T-helper 2 cell (primary cell): ENCODE measurements around the gene TENT4A.
A peak's percentile ranks its signal among the peaks of the same experiment; 100 is the strongest.

Source experiments
- DNase-seq, 5 experiments: peaks; one replicate each; pipeline versions ENCODE4 v3.0.0 to v3.0.0-alpha.2; 2012 to 2022

Gene TENT4A

GRCh38 chr5:6718161-6718681, 5.0 kb downstream of the TENT4A start:
- no peak for DNase-seq

- DNase-seq, result no peak
Observed at GRCh38 chr5:6718718-6719117, 5.5 kb downstream of the TENT4A start.

GRCh38 chr5:6719417-6719816, 6.2 kb downstream of the TENT4A start:
- no peak for DNase-seq

- no peak for DNase-seq
Observed at GRCh38 chr5:6719896-6720560, 6.8 kb downstream of the TENT4A start.

- no peak for DNase-seq
Observed at GRCh38 chr5:6720561-6720921, 7.3 kb downstream of the TENT4A start.

GRCh38 chr5:6721442-6721841, 8.2 kb downstream of the TENT4A start:
- DNase-seq, result no peak

- DNase-seq, result no peak
Observed at GRCh38 chr5:6722015-6722414, 8.8 kb downstream of the TENT4A start.

- DNase-seq, result no peak
Observed at GRCh38 chr5:6723122-6723815, 10.0 kb downstream of the TENT4A start.

- no peak for DNase-seq
Observed at GRCh38 chr5:6723816-6724300, 10.6 kb downstream of the TENT4A start.

GRCh38 chr5:6724321-6724929, 11.2 kb downstream of the TENT4A start:
- DNase-seq, result no peak

- no peak for DNase-seq
Observed at GRCh38 chr5:6725421-6725820, 12.2 kb downstream of the TENT4A start.

- no peak for DNase-seq
Observed at GRCh38 chr5:6726006-6726405, 12.8 kb downstream of the TENT4A start.

- DNase-seq, result no peak
Observed at GRCh38 chr5:6727231-6727630, 14.0 kb downstream of the TENT4A start.

GRCh38 chr5:6728011-6728794, 15.0 kb downstream of the TENT4A start:
- DNase-seq, result peak in 1 of 5 experiments; percentile 34

- no peak for DNase-seq
Observed at GRCh38 chr5:6728795-6729183, 15.6 kb downstream of the TENT4A start.

- peak in 3 of 5 experiments; percentile 24 to 87 (median 24) for DNase-seq
Observed at GRCh38 chr5:6729386-6730310, 16.4 kb downstream of the TENT4A start.

- peak in 1 of 5 experiments; percentile 55 for DNase-seq
Observed at GRCh38 chr5:6730407-6730806, 17.2 kb downstream of the TENT4A start.

GRCh38 chr5:6730807-6731206, 17.6 kb downstream of the TENT4A start:
- no peak for DNase-seq

GRCh38 chr5:6731465-6732237, 18.4 kb downstream of the TENT4A start:
- no peak for DNase-seq

GRCh38 chr5:6732634-6733410, 19.6 kb downstream of the TENT4A start:
- DNase-seq, result no peak
